ENCODE data around the gene R3HCC1L. TPM values are rescaled to one million over a fixed set of nuclear protein-coding genes. Genes with fewer than 3 reads are reported as not detected.
"Not testable (repeated sequence)": the region's sequence is repeated elsewhere in the genome, so short reads cannot be mapped to it uniquely, and the experiment has no call there.

Gene R3HCC1L
- total RNA-seq, 1 experiment from 2014 or later: 14.1 TPM

- no peak overlapping the region for H3K27ac ChIP-seq
- no peak for DNase-seq (ENCODE audit: low read depth in 1 of 2, low spot score in 2 of 2)
- no peaks in the 10 kb centered on the region for H3K27me3 ChIP-seq (replicated peaks)
- H3K4me1 ChIP-seq (replicated peaks): peaks cover 7% of the 10 kb centered on the region; the same call in 1 of the 2 replicates
- peaks cover 3% of the 10 kb centered on the region; the same call in 1 of the 2 replicates for H3K36me3 ChIP-seq
- H3K9me3 ChIP-seq (replicated peaks): no peaks in the 10 kb centered on the region
- H3K4me3 ChIP-seq: no peak overlapping the region
Observed at GRCh38 chr10:98139431-98139830, 5.0 kb downstream of the R3HCC1L start.

GRCh38 chr10:98141484-98142073, 7.1 kb downstream of the R3HCC1L start:
- Histone ChIP-seq H3K9me3 (replicated peaks) (no peaks in the 10 kb centered on the region), H3K4me3 (no peak overlapping the region), H3K4me1 (replicated peaks) (peaks cover 3% of the 10 kb centered on the region; the same call in 1 of the 2 replicates), H3K27ac (no peak overlapping the region), H3K27me3 (replicated peaks) (no peaks in the 10 kb centered on the region), H3K36me3 (no peaks in the 10 kb centered on the region)
- DNase-seq (ENCODE audit: low read depth in 1 of 2, low spot score in 2 of 2): no peak

- DNase-seq (ENCODE audit: low read depth in 1 of 2, low spot score in 2 of 2): no peak
- Histone ChIP-seq H3K4me3 (no peak overlapping the region), H3K27ac (no peak overlapping the region), H3K4me1 (replicated peaks) (no peaks in the 10 kb centered on the region), H3K9me3 (replicated peaks) (no peaks in the 10 kb centered on the region), H3K36me3 (no peaks in the 10 kb centered on the region), H3K27me3 (replicated peaks) (no peaks in the 10 kb centered on the region)
Observed at GRCh38 chr10:98144985-98145384, 10.5 kb downstream of the R3HCC1L start.

- Histone ChIP-seq H3K4me3 (no peak overlapping the region), H3K36me3 (no peaks in the 10 kb centered on the region), H3K9me3 (replicated peaks) (no peaks in the 10 kb centered on the region), H3K27me3 (replicated peaks) (no peaks in the 10 kb centered on the region), H3K27ac (no peak overlapping the region), H3K4me1 (replicated peaks) (no peaks in the 10 kb centered on the region; the same call in 1 of the 2 replicates)
- DNase-seq (ENCODE audit: low read depth in 1 of 2, low spot score in 2 of 2): no peak
Observed at GRCh38 chr10:98149858-98150257, 15.4 kb downstream of the R3HCC1L start.

GRCh38 chr10:98150544-98150943, 16.1 kb downstream of the R3HCC1L start:
- no peak overlapping the region for H3K4me3 ChIP-seq
- no peaks in the 10 kb centered on the region for H3K27me3 ChIP-seq (replicated peaks)
- H3K4me1 ChIP-seq (replicated peaks): no peaks in the 10 kb centered on the region; the same call in 1 of the 2 replicates
- H3K27ac ChIP-seq: no peak overlapping the region
- peak in 1 of 2 experiments; percentile 51 for DNase-seq (ENCODE audit: low read depth in 1 of 2, low spot score in 2 of 2)
- no peaks in the 10 kb centered on the region for H3K36me3 ChIP-seq
- no peaks in the 10 kb centered on the region for H3K9me3 ChIP-seq (replicated peaks)

- not testable (repeated sequence) for H3K27me3 ChIP-seq (replicated peaks); H3K36me3 ChIP-seq; H3K4me3 ChIP-seq; DNase-seq (ENCODE audit: low read depth in 1 of 2, low spot score in 2 of 2); H3K9me3 ChIP-seq (replicated peaks); H3K4me1 ChIP-seq (replicated peaks); H3K27ac ChIP-seq
Observed at GRCh38 chr10:98152778-98153177, 18.3 kb downstream of the R3HCC1L start.

GRCh38 chr10:98153213-98153958, 18.9 kb downstream of the R3HCC1L start:
- not testable (repeated sequence) for H3K36me3 ChIP-seq; H3K4me3 ChIP-seq; H3K4me1 ChIP-seq (replicated peaks); DNase-seq (ENCODE audit: low read depth in 1 of 2, low spot score in 2 of 2); H3K9me3 ChIP-seq (replicated peaks); H3K27me3 ChIP-seq (replicated peaks); H3K27ac ChIP-seq

GRCh38 chr10:98154076-98154475, 19.6 kb downstream of the R3HCC1L start:
- peaks cover 8% of the 10 kb centered on the region for H3K36me3 ChIP-seq
- H3K9me3 ChIP-seq (replicated peaks): no peaks in the 10 kb centered on the region
- H3K27ac ChIP-seq: no peak overlapping the region; the same call in 1 of the 2 replicates
- H3K4me3 ChIP-seq: no peak overlapping the region
- DNase-seq (ENCODE audit: low read depth in 1 of 2, low spot score in 2 of 2): no peak
- H3K4me1 ChIP-seq (replicated peaks): no peaks in the 10 kb centered on the region; the same call in 1 of the 2 replicates
- no peaks in the 10 kb centered on the region for H3K27me3 ChIP-seq (replicated peaks)

- no peak overlapping the region for H3K4me3 ChIP-seq
- H3K4me1 ChIP-seq (replicated peaks): no peaks in the 10 kb centered on the region; the same call in 1 of the 2 replicates
- DNase-seq (ENCODE audit: low read depth in 1 of 2, low spot score in 2 of 2): no peak
- H3K27ac ChIP-seq: no peak overlapping the region
- no peaks in the 10 kb centered on the region for H3K9me3 ChIP-seq (replicated peaks)
- H3K36me3 ChIP-seq: peaks cover 8% of the 10 kb centered on the region
- no peaks in the 10 kb centered on the region for H3K27me3 ChIP-seq (replicated peaks)
Observed at GRCh38 chr10:98158576-98158975, 24.1 kb downstream of the R3HCC1L start.

GRCh38 chr10:98163941-98164340, 29.5 kb downstream of the R3HCC1L start:
- Histone ChIP-seq H3K36me3 (peaks cover 22% of the 10 kb centered on the region), H3K4me1 (replicated peaks) (no peaks in the 10 kb centered on the region; the same call in 1 of the 2 replicates), H3K4me3 (no peak overlapping the region), H3K27me3 (replicated peaks) (no peaks in the 10 kb centered on the region), H3K27ac (no peak overlapping the region), H3K9me3 (replicated peaks) (no peaks in the 10 kb centered on the region)
- DNase-seq (ENCODE audit: low read depth in 1 of 2, low spot score in 2 of 2): no peak

GRCh38 chr10:98167191-98167590, 32.7 kb downstream of the R3HCC1L start:
- peaks cover 27% of the 10 kb centered on the region for H3K36me3 ChIP-seq
- H3K9me3 ChIP-seq (replicated peaks): no peaks in the 10 kb centered on the region
- H3K4me3 ChIP-seq: no peak overlapping the region
- no peak overlapping the region for H3K27ac ChIP-seq
- DNase-seq (ENCODE audit: low read depth in 1 of 2, low spot score in 2 of 2): no peak
- no peaks in the 10 kb centered on the region for H3K27me3 ChIP-seq (replicated peaks)
- H3K4me1 ChIP-seq (replicated peaks): no peaks in the 10 kb centered on the region

GRCh38 chr10:98168147-98168546, 33.7 kb downstream of the R3HCC1L start:
- Histone ChIP-seq H3K4me3 (no peak overlapping the region), H3K36me3 (peaks cover 27% of the 10 kb centered on the region), H3K27ac (no peak overlapping the region), H3K27me3 (replicated peaks) (no peaks in the 10 kb centered on the region), H3K9me3 (replicated peaks) (no peaks in the 10 kb centered on the region), H3K4me1 (replicated peaks) (no peaks in the 10 kb centered on the region)
- DNase-seq (ENCODE audit: low read depth in 1 of 2, low spot score in 2 of 2): no peak

GRCh38 chr10:98168766-98169165, 34.3 kb downstream of the R3HCC1L start:
- H3K27me3 ChIP-seq (replicated peaks): no peaks in the 10 kb centered on the region
- no peak for DNase-seq (ENCODE audit: low read depth in 1 of 2, low spot score in 2 of 2)
- no peak overlapping the region for H3K4me3 ChIP-seq
- H3K4me1 ChIP-seq (replicated peaks): no peaks in the 10 kb centered on the region
- H3K36me3 ChIP-seq: peaks cover 27% of the 10 kb centered on the region
- H3K27ac ChIP-seq: no peak overlapping the region
- no peaks in the 10 kb centered on the region for H3K9me3 ChIP-seq (replicated peaks)

- H3K27ac ChIP-seq: no peak overlapping the region
- DNase-seq (ENCODE audit: low read depth in 1 of 2, low spot score in 2 of 2): no peak
- no peak overlapping the region for H3K4me3 ChIP-seq
- H3K36me3 ChIP-seq: peaks cover 25% of the 10 kb centered on the region
- H3K27me3 ChIP-seq (replicated peaks): no peaks in the 10 kb centered on the region
- no peaks in the 10 kb centered on the region for H3K9me3 ChIP-seq (replicated peaks)
- H3K4me1 ChIP-seq (replicated peaks): no peaks in the 10 kb centered on the region
Observed at GRCh38 chr10:98169379-98169778, 34.9 kb downstream of the R3HCC1L start.

All from SJSA1 (cell line).